Stomach smooth muscle (tissue), 2 donors: ENCODE measurements around the gene TMPRSS9.
"Not testable (repeated sequence)": the region's sequence is repeated elsewhere in the genome, so short reads cannot be mapped to it uniquely, and the experiment has no call there.

Source experiments
- H3K27ac ChIP-seq: one replicate; pipeline ENCODE4 v1.7.0; 2013; ENCODE audit warnings: mild to moderate bottlenecking, low read length, inconsistent platforms
- H3K27me3 ChIP-seq, 2 donors: one replicate each; pipeline ENCODE4 v1.7.0; 2013; ENCODE audit warnings: low read length in 2 of 2; ENCODE audit not compliant: insufficient read depth in 2 of 2, control insufficient read depth in 1 of 2
- H3K36me3 ChIP-seq, 2 donors: one replicate each; pipeline ENCODE4 v1.7.0; 2013; ENCODE audit warnings: low read length in 2 of 2; ENCODE audit not compliant: control insufficient read depth in 2 of 2, insufficient read depth in 2 of 2
- H3K4me1 ChIP-seq: one replicate; pipeline ENCODE4 v1.7.0; 2013; ENCODE audit warnings: low read length; ENCODE audit not compliant: control insufficient read depth, insufficient read depth
- H3K4me3 ChIP-seq, 2 donors: one replicate each; pipeline ENCODE4 v1.7.0; 2013; ENCODE audit warnings: low read length in 2 of 2
- H3K9ac ChIP-seq, 2 donors: one replicate each; pipeline ENCODE4 v1.7.0; 2013; ENCODE audit warnings: low read length in 2 of 2, mild to moderate bottlenecking in 1 of 2
- H3K9me3 ChIP-seq, 2 donors: one replicate each; pipeline ENCODE4 v1.7.0; 2013; ENCODE audit warnings: low read length in 2 of 2; ENCODE audit not compliant: control insufficient read depth in 2 of 2
- donor health status: healthy.
- donor health status: Pancreatic carcinoma.

TMPRSS9 gene

GRCh38 chr19:2382530-2383222 lies 22.6 kb downstream of the TMPRSS9 start:
- no peaks in the 10 kb centered on the region for H3K36me3 ChIP-seq
- H3K27ac ChIP-seq, result no peak overlapping the region
- H3K4me3 ChIP-seq, result no peak overlapping the region
- H3K9me3 ChIP-seq, result peaks cover 4 to 6% of the 10 kb centered on the region in 2 donors
- H3K4me1 ChIP-seq, result peaks cover 3% of the 10 kb centered on the region
- H3K27me3 ChIP-seq, result peaks cover 6 to 8% of the 10 kb centered on the region in 2 donors
- no peak overlapping the region for H3K9ac ChIP-seq

- peaks cover 3% of the 10 kb centered on the region for H3K4me1 ChIP-seq
- no peaks in the 10 kb centered on the region for H3K36me3 ChIP-seq
- no peak overlapping the region for H3K27ac ChIP-seq
- peaks cover 4 to 6% of the 10 kb centered on the region in 2 donors for H3K9me3 ChIP-seq
- H3K4me3 ChIP-seq, result no peak overlapping the region
- peaks cover 9 to 12% of the 10 kb centered on the region in 2 donors for H3K27me3 ChIP-seq
- H3K9ac ChIP-seq, result no peak overlapping the region
These were observed 25.1 kb downstream of the TMPRSS9 start for GRCh38 chr19:2385053-2385721.

- Histone ChIP-seq H3K9ac (no peak overlapping the region), H3K4me1 (peaks cover 3% of the 10 kb centered on the region), H3K27me3 (peaks cover 9 to 10% of the 10 kb centered on the region in 2 donors), H3K9me3 (no peaks in the 10 kb centered on the region), H3K27ac (no peak overlapping the region), H3K4me3 (no peak overlapping the region), H3K36me3 (no peaks in the 10 kb centered on the region)
These were observed 27.6 kb downstream of the TMPRSS9 start for GRCh38 chr19:2387367-2388288.

- Histone ChIP-seq H3K9ac (no peak overlapping the region), H3K27ac (no peak overlapping the region), H3K27me3 (peaks cover 6 to 10% of the 10 kb centered on the region in 2 donors), H3K36me3 (no peaks in the 10 kb centered on the region), H3K4me3 (no peak overlapping the region), H3K9me3 (no peaks in the 10 kb centered on the region), H3K4me1 (no peaks in the 10 kb centered on the region)
These were observed 29.5 kb downstream of the TMPRSS9 start for GRCh38 chr19:2389594-2389993.

- Histone ChIP-seq H3K27me3 (peaks cover 3 to 7% of the 10 kb centered on the region in 2 donors), H3K9ac (no peak overlapping the region), H3K36me3 (no peaks in the 10 kb centered on the region)
These were observed 31.2 kb downstream of the TMPRSS9 start for GRCh38 chr19:2391118-2391725.

GRCh38 chr19:2392366-2392765 lies 32.3 kb downstream of the TMPRSS9 start:
- no peaks in the 10 kb centered on the region for H3K36me3 ChIP-seq
- H3K9me3 ChIP-seq, result no peaks in the 10 kb centered on the region
- no peaks in the 10 kb centered on the region for H3K4me1 ChIP-seq
- peaks cover 3 to 9% of the 10 kb centered on the region in 2 donors for H3K27me3 ChIP-seq
- no peak overlapping the region for H3K4me3 ChIP-seq
- no peak overlapping the region for H3K27ac ChIP-seq
- no peak overlapping the region for H3K9ac ChIP-seq

More at GRCh38 chr19:2391118-2391725, 31.2 kb downstream of the TMPRSS9 start:
- Histone ChIP-seq H3K9me3 (no peaks in the 10 kb centered on the region), H3K4me1 (no peaks in the 10 kb centered on the region), H3K4me3 (no peak overlapping the region), H3K27ac (no peak overlapping the region)

DNA sequence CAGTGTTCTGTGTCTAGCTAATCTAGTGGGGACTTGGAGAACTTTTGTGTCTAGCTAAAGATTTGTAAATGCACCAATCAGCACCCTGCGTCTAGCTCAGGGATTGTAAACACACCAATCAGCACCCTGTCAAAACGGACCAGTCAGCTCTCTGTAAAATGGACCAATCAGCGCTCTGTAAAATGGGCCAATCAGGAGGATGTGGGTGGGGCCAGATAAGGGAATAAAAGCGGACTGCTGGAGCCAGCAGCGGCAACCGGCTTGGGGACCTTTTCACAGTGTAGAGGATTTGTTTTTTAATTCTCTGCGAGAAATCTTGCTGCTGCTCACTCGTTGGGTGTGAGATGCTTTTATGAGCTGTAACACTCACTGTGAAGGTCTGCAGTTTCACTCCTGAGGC lies 32.8 kb downstream of the TMPRSS9 start:
- not testable (repeated sequence) for H3K27ac ChIP-seq, H3K36me3 ChIP-seq, H3K4me1 ChIP-seq, H3K4me3 ChIP-seq, H3K27me3 ChIP-seq, H3K9me3 ChIP-seq, H3K9ac ChIP-seq

- Histone ChIP-seq H3K4me3 (no peak overlapping the region), H3K9ac (no peak overlapping the region), H3K27ac (no peak overlapping the region)
These were observed 34.0 kb downstream of the TMPRSS9 start for GRCh38 chr19:2394054-2394441.

DNA sequence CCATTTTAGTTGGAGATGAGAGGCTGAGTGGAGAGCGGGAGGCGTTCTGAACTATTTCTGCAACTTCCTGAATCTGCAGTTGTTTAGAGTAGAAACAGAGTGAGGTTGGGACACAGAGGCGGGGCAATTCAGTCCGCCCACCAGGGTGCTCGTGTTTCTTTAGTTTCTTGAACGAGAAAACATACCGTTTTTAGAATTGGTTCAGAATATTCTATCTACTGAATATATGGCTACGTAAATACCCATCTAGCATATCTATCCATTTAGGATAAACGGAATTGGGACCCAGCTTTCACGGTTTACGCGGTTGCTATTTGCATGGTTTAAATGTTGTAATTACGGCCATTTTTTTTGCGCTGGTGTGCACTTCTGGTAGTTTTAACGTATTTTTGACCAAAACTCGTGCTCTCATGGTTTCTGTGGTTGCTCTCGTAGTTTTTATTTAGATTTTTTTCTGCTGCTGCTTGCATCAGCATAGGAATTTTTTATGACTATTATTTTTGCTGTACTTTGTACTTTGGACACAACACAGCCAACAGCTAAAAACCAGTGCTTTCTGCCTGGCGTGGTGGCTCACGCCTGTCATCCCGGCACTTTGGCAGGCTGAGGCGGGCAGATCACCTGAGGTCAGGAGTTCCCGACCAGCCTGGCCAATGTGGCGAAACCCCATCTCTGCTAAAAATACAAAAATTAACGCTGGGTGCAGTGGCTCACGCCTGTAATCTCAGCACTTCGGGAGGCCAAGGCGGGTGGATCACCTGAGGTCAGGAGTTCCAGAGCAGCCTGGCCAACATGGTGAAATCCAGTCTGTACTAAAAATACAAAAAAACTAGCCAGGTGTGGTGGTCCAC lies 34.6 kb downstream of the TMPRSS9 start:
- Histone ChIP-seq H3K27me3 (peaks cover 2 to 8% of the 10 kb centered on the region in 2 donors), H3K27ac (no peak overlapping the region), H3K36me3 (no peaks in the 10 kb centered on the region), H3K9ac (no peak overlapping the region), H3K4me1 (no peaks in the 10 kb centered on the region), H3K9me3 (no peaks in the 10 kb centered on the region), H3K4me3 (no peak overlapping the region)

More at GRCh38 chr19:2394054-2394441, 34.0 kb downstream of the TMPRSS9 start:
- no peaks in the 10 kb centered on the region for H3K36me3 ChIP-seq
- H3K27me3 ChIP-seq, result peaks cover 3 to 9% of the 10 kb centered on the region in 2 donors
- no peaks in the 10 kb centered on the region for H3K4me1 ChIP-seq
- no peaks in the 10 kb centered on the region for H3K9me3 ChIP-seq
